Right cardiac atrium (tissue), 5 donors: ENCODE measurements around the gene RBM17. TPM values are rescaled to one million over a fixed set of nuclear protein-coding genes. Genes with fewer than 3 reads are reported as not detected.

ENCODE experiments used
- ATAC-seq, 2 donors: fragments of 200-7000 bp; cut with Tn5 transposase; one replicate each; pipeline versions ENCODE4 v1.8.0 to v1.9.1; 2020; ENCODE audit warnings: moderate library complexity in 2 of 2, mild to moderate bottlenecking in 1 of 2
- DNase-seq, 3 donors: peaks; one replicate each; pipeline ENCODE4 v3.0.0-alpha.2; 2020
- H3K27ac ChIP-seq: one replicate; pipeline ENCODE4 v1.5.1; 2013; ENCODE audit warnings: mild to moderate bottlenecking, low read length, control low read depth, moderate library complexity
- H3K27me3 ChIP-seq: one replicate; pipeline ENCODE4 v1.6.1; 2013; ENCODE audit not compliant: control insufficient read depth, insufficient read depth
- H3K4me1 ChIP-seq: one replicate; pipeline ENCODE4 v1.6.1; 2013; ENCODE audit warnings: low read length; ENCODE audit not compliant: control insufficient read depth, insufficient read depth
- H3K4me3 ChIP-seq: one replicate; pipeline ENCODE4 v1.5.1; 2013; ENCODE audit warnings: low read length, control low read depth
- H3K9me3 ChIP-seq: one replicate; pipeline ENCODE4 v1.6.1; 2013; ENCODE audit warnings: low read length; ENCODE audit not compliant: control insufficient read depth
- WGBS: extraction: QIAGEN DNeasy Blood & Tissue Kit; methylation state at CpG from one replicate; pipeline ENCODE4 v1.1.7; 2013; 5-methylcytosine and 5-hydroxymethylcytosine counted together
- intact Hi-C, 4 donors: fragments of 100-400 bp; cut with DNase I; formaldehyde crosslinking; loops; one replicate each; pipeline versions ENCODE4 v1.11.0 to v1.14.0; 2022 to 2023
- polyA plus RNA-seq: library from polyadenylated mRNA; stranded (reverse); fragments of 200-250 nt; gene quantifications from one replicate; pipeline ENCODE4 v1.2.3, GENCODE V29; 2013
- total RNA-seq, 4 donors: library from RNA; stranded (reverse); fragmentation: NEBNext Ultra II Directional; extraction: Animal tissue kit (Norgen Biotek cat#: 25700); gene quantifications; one replicate each; pipeline ENCODE4 v1.2.1, GENCODE V29; 2021
- donor health status: healthy with polysubstance abuse.
- donor health status: DM: no; HTN: yes; CAD: no.
- donor health status: DM: no; HTN: no; CAD: no.
- donor health status: DM: no; HTN: yes; CAD: no; lungs with severe emphysema.
- donor health status: DM: yes; HTN: yes; CAD: no.

RBM17 gene
- total and polyA plus RNA-seq, 5 donors = 51.0 to 66.5 (median 56.9) TPM

DNA sequence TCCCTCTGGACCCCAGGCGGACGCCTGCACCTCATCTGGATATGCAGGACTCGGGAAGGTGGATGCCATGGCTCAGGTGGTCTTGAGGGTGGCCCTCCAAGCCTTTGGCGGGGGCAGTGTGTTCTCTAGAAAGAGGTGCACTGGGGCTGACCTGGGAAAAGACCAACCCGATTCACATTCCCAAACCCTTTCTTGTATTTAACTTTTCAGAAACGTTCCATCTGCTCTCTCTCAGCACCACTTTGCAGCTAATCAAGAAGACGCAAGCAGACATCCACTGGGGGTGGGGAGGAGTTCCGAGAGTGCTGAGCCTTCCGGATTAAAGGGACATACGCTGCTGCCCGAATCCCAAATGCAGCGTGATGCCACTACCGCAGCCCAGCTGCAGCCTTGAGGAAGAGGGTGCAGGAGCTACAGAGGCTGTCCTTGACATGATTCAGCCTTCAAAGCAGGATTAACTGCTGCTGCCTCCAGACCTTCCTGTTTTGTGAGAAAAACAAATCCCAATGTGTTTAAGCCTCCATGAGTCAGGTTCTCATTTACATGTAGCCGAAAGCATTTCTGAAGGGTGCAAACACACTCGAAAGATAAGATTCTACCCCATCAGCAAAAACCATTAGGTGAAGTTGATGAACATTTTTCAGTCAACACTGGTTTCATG lies 39.9 kb downstream of the RBM17 start:
- intact Hi-C loops = no loop called here
- no peak overlapping the region for H3K4me3 ChIP-seq
- H3K9me3 ChIP-seq = no peaks in the 10 kb centered on the region
- 24% methylated on average over 15 of the region's 15 CpGs for WGBS
- ATAC-seq = peak; percentile 33 to 37
- no peak overlapping the region for H3K27ac ChIP-seq
- H3K4me1 ChIP-seq = no peaks in the 10 kb centered on the region
- DNase-seq = peak in 1 of 3 donors; percentile 68
- no peaks in the 10 kb centered on the region for H3K27me3 ChIP-seq

DNA sequence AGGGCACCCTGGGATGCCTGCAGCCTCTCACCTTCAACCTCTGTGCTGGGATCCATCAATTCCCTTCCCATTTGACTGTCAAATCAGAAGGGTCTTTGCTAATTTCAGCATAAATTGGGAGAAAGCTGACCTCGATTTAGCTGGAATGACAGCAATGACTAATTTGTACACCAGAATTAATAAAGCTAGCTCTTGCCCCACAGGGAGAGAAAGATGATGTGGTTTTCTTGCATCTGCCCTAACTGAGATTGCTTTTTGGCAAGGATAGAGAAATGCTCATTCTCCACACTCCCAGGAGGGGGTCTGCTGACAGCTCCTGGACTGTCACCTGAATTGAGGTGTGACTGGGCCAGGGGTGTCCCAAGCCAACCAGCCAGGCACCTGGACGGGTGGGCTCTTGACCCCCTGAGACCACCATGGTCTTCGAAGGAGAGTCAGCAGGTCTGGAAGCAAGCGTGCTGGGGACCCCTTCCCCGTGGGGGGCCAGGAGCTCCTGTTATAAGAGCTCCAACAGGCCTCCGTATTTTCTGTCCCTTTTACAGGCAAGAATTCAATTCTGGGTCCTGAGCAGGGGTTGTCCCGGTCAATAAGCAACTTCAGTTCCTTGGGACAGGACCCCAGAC lies 42.1 kb downstream of the RBM17 start:
- intact Hi-C loops = no loop called here
- no peak overlapping the region for H3K27ac ChIP-seq
- no peak overlapping the region for H3K4me3 ChIP-seq
- ATAC-seq (no peak), DNase-seq (no peak)
- H3K9me3 ChIP-seq = no peaks in the 10 kb centered on the region
- 80% methylated on average over 7 of the region's 7 CpGs for WGBS
- no peaks in the 10 kb centered on the region for H3K4me1 ChIP-seq
- no peaks in the 10 kb centered on the region for H3K27me3 ChIP-seq

DNA sequence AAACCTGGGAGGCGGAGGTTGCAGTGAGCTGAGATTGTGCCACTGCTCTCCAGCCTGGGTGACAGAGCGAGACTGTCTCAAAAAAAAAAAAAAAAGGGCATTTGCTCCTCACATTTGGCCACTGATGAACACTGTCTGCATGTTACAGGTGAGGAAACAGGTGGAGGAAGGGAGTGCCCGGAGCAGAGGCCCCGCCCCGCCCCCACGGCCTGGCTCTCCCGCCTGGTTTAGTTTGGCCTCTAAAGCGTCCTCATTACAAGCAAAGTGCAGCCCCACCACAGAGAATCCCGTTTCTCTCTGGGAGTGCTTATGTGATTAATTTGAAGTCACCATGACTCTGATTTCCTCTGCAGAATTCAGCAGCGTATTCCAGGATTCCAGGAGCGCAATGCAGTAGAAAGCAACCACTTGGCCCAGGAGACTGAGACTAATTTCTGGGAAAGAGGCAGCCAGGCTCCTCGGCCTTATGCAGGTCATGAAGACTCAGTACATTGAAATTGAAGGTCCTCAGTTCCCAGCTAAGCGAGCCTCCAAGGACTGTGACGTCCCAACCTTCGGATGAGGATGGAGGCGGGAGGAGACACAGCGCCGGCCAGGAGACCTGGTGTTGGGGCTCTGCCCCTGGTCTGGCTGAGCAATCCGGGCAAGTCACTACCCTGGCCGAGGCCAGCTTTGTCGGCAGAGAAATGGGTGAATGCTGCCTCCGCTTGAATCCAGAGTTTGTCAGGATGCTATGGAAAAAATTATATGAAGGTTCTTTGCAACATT lies 44.7 kb downstream of the RBM17 start:
- ATAC-seq = no peak

DNA sequence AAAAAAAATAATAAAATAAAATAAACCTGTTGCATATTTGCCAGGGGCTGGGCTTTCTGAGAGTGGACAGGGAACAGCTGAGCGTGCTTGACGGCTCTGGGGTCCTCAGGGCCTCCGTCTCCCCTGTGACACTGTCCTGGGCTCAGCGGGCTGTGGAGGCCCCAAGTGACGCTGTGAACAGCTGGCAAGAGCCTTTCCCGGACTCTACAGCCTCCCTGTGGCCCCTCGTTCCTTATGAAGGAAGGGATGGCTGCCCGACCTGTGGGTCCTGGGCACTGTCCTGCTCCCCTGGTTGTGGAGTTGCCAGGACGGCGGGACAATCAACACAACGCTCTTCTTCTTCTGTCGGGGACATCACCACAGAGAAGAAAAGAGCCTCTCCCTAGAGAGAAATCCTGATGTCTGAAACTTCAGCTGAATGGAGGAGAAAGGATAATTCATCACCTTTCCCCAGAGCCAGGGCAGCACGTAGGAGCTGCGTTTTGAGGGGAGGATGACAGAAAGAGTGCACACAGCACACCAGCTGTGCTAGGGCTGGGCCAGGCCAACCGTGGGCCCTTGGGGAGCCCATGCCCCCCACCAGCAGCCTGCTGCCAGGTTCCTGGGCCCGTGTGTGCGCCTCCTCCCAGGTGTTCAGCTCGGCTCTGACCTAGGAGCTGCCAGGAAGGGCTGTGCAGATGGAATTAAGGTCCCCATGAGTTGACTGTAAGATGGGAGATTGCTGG lies 45.4 kb downstream of the RBM17 start:
- H3K9me3 ChIP-seq = no peaks in the 10 kb centered on the region
- ATAC-seq = no peak
- DNase-seq = no peak
- H3K4me3 ChIP-seq = no peak overlapping the region
- no peaks in the 10 kb centered on the region for H3K27me3 ChIP-seq
- no peak overlapping the region for H3K27ac ChIP-seq
- 85% methylated on average over 18 of the region's 18 CpGs for WGBS
- no peaks in the 10 kb centered on the region for H3K4me1 ChIP-seq
- intact Hi-C loops = no loop called here

More for the DNA sequence above, 44.7 kb downstream of the RBM17 start:
- Histone ChIP-seq H3K4me1 (no peaks in the 10 kb centered on the region), H3K9me3 (no peaks in the 10 kb centered on the region), H3K27ac (no peak overlapping the region), H3K27me3 (no peaks in the 10 kb centered on the region), H3K4me3 (no peak overlapping the region)
- intact Hi-C loops = no loop called here
- WGBS = 87% methylated on average over 22 of the region's 22 CpGs
- no peak for DNase-seq

DNA sequence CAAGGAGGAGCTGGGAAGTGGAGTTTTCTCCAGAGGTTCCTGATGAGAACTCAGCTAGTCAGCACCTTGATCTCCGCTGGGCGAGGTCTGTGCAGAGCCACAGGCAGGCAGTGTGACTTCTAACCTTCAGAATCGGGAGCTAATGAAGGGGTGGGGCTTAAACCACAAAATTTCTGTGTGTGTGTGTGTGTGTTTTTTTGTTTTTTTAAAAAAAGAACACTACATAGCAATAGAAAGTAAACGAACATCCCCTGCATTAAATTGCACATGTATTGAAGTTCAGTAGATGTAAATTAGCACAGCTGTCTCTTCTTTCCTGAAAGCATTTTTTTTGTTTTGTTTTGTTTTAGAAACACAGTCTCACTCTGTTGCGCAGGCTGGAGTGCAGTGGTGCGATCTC lies 46.2 kb downstream of the RBM17 start:
- WGBS = 78% methylated on average over 6 of the region's 6 CpGs
- intact Hi-C loops = no loop called here
- Histone ChIP-seq H3K27ac (no peak overlapping the region), H3K9me3 (no peaks in the 10 kb centered on the region), H3K4me1 (no peaks in the 10 kb centered on the region), H3K27me3 (no peaks in the 10 kb centered on the region), H3K4me3 (no peak overlapping the region)
- DNase-seq (no peak), ATAC-seq (no peak)

DNA sequence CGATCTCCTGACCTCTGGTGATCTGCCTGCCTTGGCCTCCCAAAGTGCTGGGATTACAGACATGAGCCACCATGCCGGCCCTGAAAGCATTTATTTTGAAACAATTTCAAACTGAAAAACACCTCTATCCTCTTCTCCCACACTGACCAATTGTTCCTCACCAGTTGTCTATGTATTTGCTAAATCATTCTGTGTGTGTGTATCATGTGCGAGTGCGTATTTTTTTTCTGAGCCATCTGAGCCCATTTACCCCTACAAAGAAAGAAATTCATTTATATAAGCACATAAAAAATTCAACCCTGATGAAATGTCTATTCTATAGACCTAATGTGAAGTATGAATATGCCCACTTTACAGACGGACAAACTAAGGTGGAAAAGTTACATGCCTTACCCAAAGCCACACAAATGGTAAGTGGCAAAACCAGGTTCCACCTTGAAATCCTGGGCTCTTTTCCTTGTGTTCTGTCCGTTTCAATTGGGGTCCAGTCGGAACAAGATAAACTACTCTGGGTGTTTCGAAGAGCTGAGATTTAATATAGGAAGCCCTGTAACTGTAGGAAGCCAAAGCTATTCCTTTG lies 46.8 kb downstream of the RBM17 start:
- H3K27ac ChIP-seq = no peak overlapping the region
- H3K27me3 ChIP-seq = no peaks in the 10 kb centered on the region
- intact Hi-C loops = no loop called here
- no peaks in the 10 kb centered on the region for H3K4me1 ChIP-seq
- no peak for DNase-seq
- H3K4me3 ChIP-seq = no peak overlapping the region
- WGBS = 92% methylated on average over 8 of the region's 8 CpGs
- ATAC-seq = no peak
- H3K9me3 ChIP-seq = no peaks in the 10 kb centered on the region

DNA sequence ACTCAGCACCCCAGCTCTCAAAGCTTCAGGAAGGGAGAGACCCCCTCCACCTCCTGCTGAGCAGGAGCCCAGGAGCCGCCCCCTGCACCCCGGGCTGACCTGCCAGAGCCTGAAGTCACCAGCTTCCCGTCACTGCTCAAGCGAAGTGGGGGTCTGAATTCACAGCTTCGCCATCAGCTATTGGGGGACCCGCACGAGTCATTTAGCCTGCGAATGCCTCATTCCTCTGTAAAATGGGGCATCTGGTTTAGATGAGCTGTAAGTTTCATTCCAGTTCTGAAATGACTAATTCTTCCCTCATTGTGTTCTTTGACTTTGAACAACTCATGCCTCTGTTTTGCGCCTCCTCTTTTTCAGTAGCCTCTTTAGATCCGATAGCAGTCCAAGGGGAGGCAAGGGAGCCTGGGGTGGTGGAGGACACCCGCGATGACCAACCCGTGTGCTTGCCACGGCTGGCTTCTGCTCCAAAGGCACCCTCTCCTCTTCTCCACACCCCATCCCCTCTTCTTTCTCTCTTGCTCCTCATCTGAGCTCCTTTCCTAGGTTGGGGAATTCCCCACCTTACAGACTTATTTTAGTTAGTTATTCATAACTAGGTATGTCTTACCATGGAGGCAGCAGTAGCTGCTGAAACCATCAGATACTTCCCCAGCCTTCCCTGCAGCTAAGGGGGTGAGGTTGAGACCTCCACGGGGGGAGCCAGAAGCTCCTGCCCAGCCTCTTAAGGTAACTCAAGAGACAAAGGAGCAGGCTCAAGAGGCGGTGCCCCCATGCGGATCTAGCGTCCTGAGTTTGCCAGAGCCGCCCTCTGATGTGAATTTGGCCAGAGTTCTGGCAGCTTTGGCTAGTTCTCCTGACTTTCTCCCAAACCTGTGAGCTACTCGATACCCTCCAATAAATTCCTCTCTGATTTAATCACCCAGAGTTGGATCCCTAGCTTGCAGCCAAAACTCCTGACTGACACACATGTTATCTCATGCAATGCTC lies 47.7 kb downstream of the RBM17 start:
- Histone ChIP-seq H3K4me3 (no peak overlapping the region), H3K9me3 (no peaks in the 10 kb centered on the region), H3K27me3 (no peaks in the 10 kb centered on the region), H3K4me1 (no peaks in the 10 kb centered on the region), H3K27ac (no peak overlapping the region)
- DNase-seq (no peak), ATAC-seq (no peak)
- intact Hi-C loops = no loop called here
- 61% methylated on average over 20 of the region's 20 CpGs for WGBS

DNA sequence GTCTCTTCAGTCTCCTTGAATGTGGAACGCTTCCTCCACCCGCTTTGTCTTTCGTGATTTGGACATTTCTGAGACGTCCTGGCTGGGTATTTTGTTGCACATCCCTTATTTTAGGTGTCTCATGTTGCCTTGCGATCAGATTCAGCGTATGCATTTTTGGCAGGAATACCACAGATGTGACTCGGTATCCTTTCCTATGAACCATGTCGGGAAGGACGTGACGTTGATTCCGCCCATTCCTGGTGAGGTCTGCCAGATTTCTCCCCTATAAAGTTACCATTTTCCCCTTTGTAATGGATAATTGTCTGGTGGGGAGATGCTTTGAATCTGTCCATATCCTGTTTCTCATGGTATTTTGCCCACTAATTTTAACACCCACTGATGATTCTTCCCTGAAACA lies 49.6 kb downstream of the RBM17 start:
- no peak for DNase-seq
- intact Hi-C loops = no loop called here
- no peak for ATAC-seq
- no peaks in the 10 kb centered on the region for H3K9me3 ChIP-seq
- H3K27me3 ChIP-seq = no peaks in the 10 kb centered on the region
- H3K4me3 ChIP-seq = no peak overlapping the region
- no peaks in the 10 kb centered on the region for H3K4me1 ChIP-seq
- H3K27ac ChIP-seq = no peak overlapping the region
- WGBS = 81% methylated on average over 11 of the region's 11 CpGs

DNA sequence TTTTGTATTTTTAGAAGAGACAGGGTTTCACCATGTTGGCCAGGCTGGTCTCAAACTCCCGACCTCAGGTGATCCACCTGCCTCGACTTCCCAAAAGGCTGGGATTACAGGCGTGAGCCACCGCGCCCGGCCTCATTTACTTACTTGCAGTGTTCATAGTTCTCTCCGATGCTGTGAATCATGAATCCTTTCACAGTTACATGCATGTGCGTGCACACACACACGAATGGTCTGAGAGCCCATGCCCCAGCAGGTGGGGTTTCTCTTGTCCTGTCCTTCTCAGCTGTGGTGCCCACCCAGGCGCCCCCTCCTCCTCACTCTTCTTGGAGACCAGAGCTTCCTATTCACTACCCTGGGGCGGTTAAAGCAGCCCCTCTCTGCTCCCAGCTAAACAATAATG lies 50.6 kb downstream of the RBM17 start:
- no peak overlapping the region for H3K4me3 ChIP-seq
- no peaks in the 10 kb centered on the region for H3K9me3 ChIP-seq
- no peak for DNase-seq
- WGBS = 93% methylated on average over 11 of the region's 11 CpGs
- no peaks in the 10 kb centered on the region for H3K4me1 ChIP-seq
- no peaks in the 10 kb centered on the region for H3K27me3 ChIP-seq
- intact Hi-C loops = no loop called here
- no peak for ATAC-seq
- H3K27ac ChIP-seq = no peak overlapping the region
